Inflammatory macrophage (primary cell): ENCODE results near the gene CCN5.

ENCODE experiments used
- DNase-seq, 2 donors: peaks; one replicate each; pipeline ENCODE4 v3.0.0-alpha.2; 2020 to 2022

The CCN5 gene

DNA sequence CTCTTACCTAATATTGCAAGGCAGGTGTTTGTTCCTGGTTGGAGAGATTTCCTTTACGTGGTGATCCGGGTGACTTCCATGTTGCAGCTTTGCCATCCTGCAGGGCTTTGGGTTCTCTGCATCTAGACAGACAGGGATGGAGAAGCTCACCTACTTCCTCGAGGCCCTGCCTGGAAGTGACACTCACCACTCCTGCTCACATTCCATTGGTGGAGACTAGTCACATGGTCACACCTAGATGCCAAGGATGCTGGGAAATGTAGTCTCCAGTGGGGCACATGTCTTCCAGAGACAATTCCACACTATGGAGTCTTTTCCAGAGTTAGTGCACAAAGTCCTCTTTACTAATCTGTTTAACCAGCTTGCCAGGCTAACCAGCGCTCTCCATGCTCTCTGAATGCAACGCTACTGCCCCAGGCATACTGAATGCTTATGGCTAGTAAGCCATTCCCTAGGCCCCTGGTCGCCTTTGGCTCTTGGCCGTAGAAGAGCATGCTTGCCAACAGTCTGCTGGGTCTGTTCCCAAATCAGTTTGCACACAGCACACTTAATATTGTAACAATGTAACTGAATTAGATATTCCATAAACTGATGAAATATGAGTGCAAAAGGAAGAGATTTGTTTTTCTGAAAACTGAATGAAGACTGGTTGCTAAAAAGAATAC lies 23.8 kb downstream of the CCN5 start:
- DNase-seq: peak; percentile 52

DNA sequence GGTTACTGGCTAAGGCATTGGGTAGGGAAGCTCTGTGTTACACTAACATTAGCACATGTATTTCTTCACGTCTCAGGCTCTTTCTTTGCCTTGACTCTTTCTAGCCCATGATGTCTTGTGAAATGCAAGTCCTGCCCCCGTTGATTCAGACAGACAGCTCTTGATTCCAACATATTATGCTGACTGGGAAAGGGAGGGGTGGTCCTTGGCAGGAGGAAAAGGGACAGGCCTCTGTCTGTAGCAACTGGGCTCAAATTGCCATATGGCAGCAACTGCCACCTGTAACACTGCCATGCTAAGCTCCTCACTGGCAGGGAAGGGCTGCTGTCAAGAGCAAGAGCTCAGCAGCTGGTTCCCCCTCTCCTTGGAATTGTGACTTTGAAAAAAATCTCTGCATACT lies 24.8 kb downstream of the CCN5 start:
- no peak for DNase-seq

DNA sequence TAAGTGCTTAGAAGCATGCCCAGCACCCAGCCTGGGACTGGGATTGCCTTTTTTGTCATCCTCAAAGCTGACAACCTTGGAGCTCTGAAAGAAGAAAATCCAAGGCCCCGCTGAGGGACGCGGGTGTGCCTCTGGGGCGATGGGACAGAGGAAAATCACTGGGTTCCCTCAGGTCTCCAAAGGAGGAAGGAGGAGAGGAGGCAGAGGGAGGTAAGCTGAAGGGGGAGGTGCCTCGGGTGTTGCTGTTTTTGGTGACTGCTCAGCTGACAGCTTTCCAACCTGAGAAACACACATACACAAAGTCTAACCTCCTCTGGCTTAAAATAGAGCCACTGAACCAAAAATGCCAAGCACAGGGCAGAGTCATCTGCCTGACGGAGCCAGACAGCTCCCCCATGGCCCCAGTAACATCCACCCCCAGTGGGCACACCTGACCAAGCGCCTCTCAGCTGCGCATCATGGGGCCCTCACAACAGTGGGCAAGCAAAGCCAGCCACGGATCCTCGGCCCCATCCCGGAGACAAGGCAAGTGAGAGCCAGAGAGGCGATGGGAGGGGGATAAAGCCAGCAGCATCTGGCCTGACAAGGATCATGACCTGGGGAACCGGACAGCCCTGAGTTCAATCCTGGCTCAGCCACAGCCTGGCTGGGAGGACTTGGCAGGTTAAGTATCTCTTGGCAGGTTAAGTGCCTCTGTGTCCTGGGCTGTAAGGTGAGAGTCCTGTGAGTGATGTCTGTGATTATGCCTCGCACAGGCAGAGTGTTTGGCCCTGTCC lies 27.3 kb downstream of the CCN5 start:
- no peak for DNase-seq

DNA sequence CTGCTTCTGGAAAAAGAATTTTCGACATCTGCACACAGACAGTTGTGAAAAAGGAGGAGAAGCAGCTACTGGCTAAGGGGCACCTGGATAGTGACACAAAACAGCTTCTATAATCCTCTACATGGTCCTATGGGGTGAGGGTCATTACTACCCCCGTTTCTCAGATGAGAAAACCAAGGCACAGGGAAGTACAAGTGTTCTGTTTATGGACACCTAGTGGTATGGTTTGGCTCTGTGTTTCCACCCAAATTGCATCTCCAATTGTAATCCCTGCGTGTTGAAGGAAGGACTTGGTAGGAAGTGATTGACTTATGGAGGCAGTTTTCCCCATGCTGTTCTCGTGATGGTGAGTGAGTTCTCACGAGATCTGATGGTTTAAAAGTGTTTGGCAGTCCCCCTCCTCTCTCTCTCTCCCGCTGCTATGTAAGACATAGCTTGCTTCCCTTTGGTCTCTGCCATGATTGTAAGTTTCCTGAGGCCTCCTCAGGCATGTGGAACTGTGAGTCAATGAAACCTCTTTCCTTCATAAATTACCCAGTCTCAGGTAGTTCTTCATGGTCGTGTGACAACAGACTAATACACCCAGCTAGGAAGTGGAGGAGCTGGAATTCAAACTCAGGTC lies 28.0 kb downstream of the CCN5 start:
- no peak for DNase-seq

DNA sequence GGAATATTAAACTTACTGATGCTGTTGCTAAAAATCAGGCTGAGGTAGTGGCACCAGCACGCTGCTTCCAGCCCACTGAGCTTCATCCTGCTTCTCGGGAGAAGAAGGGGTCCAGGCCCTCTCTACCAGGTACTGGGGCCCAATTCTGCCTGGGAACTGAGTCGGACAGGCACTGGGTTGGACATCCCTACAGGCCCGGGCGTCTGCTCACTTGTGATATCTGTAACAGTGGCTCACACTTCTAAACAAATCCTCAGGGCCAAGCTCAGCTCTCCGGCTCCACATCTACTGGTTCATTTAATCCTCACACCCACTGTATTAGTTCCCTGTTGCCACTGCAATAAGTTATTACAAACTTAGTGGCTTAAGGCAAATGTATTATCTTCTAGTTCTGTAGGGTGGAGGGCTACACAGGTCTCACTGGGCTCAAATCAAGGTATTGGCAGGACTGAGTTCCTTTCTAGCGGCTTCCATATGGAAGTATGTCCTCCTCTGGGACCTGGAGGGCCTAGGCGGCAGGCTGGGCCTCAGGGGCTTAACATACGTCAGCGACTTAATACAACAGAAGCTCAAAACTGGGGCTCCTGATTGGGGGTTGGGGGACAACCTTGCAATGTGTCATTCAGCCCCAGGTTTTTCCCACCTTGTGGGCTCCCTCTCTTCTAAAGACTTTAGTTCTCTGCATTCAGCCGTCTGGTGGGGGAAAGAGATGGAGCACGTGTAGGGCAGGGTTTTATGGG lies 28.9 kb downstream of the CCN5 start:
- no peak for DNase-seq

DNA sequence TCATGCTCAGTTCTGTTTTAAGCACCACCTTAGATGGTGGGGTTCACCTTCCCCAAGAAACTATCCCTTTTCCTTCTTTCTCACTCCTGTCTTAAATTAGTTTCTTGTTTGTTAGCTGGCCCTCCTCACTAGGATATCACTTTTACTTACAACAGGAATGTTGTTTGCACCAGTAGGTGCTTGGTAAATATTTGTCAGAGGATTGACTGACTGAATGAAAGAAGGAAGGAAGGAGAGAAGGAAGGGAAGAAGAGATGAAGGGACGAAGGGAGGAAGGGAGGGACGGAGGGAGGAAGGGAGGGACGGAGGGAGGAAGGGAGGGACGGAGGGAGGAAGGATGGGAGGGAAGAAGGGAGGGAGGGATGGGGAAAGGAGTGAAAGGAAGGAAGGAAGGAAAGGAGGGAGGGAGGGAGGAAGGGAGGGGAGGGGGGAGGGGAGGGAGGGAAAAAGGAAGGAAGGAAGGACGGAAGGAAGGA lies 30.0 kb downstream of the CCN5 start:
- DNase-seq: no peak

DNA sequence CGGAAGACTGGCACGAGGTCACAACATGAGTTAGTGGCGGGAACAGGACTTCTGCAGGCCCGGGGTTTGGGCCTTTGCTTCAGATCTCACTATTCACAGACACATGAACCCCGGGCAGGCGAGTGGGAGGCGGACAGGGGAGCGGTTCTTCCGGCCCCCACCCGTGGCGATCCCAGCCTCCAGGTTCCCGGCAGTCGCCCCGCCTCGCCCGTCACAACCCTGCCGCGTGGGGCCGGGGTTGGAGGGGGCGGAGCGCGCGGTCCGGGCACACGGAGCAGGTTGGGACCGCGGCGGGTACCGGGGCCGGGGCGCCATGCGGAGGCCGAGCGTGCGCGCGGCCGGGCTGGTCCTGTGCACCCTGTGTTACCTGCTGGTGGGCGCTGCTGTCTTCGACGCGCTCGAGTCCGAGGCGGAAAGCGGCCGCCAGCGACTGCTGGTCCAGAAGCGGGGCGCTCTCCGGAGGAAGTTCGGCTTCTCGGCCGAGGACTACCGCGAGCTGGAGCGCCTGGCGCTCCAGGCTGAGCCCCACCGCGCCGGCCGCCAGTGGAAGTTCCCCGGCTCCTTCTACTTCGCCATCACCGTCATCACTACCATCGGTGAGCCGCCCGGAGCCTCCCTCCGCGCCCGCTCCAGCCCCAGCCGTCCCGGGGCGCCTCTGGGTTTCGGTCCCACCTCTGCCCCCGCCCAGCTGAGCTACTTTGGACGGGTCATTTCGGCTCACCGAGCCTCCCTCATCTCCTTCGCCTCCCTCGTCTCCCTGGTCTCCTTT lies 30.6 kb downstream of the CCN5 start, which contains the start of gene KCNK15:
KCNK15 (plus strand) TSS at position 268 of the 769 bp plus-strand sequence; CDS start at position 314, 46 bp downstream.
- peak; percentile 12 to 39 for DNase-seq

DNA sequence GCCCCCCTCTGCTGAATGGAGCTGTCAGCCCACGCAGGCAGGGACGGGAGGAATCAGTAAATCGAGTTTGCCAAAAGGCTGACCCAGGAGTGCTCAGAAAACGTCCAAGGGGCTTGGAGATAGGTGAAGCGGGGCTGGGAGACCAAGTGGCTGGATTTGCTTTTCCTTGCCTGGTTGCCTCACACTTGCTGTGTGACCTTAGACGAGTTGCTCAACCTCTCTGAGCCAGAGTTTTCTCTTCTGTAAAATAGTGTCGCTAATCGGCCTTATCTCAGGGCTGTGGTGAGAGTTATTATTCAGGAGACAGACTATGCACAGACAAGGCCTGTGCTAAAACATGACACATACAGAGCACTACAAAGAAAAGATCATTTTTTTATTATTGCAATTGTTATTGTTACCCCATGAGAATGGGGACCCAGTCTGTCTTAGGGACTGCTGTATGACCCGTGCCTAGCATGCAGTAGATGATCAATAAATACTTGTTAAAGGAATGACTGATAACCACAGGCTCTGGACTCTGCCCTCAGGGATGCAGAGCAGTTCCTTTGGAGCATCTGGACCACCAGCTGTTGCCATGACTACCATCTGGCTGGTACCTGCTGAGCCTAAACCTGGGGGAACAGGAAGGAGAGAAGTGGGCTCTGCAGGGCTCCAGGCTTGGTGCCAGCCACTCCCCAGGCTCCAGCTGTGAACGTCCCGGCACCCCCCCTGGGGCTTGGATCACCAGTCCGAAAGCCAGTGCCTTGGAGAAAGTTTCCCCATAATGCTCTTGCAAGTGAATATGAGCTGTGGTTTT lies 31.4 kb downstream of the CCN5 start:
- DNase-seq: no peak

DNA sequence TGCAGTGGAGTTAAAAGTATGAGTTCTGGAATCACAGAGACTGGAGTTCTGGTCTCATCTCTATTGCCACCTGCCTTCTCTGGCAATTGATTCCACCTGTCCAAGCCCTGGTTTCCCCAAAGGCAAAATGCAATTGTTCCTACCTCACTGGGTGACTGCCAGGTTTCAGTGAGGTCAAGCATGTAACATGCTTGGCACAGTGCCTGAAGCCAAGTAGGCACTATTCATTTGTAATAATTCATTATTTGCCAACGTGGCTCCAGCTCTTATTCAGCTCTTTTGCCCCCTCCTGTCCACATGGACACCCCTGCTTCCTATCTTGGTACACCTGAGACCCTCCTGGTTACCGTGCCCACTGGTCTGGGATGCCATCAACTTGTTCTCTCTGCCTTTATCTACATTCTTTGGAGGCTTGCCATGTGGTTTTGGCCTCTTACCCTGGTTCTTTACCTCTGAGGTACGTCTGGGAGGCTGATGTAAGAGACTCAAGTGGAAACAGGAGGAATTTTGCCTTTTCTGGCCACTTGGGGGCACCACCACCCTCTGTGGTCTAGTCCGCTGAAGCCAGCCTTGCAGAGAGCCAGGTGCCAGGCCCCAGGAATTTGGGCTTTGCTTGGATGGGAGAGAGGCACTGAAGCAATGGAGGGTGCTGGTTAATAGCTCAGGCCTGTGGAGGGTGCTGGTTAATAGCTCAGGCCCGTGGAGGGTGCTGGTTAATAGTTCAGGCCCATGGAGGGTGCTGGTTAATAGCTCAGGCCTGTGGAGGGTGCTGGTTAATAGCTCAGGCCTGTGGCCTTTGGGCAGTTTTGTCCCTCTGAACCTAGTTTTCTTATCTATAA lies 32.2 kb downstream of the CCN5 start:
- peak; percentile 57 to 73 for DNase-seq

DNA sequence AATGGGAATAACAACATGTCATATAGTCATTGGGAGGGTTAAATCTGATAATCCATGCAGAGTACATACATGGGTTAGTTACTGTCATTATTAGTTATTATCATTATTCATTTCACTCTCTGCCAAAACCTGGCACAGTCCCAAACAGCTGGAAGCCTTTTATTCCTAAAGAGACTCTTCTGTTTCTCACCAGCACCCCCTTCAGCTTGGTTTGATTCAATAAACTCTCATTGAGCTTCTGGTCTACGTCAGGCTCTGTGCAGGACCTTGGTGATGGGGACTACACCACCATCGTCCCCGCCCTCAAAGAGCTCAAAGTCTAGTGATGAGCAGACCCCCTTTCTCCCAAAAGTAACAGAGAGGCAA lies 32.8 kb downstream of the CCN5 start:
- DNase-seq: no peak

DNA sequence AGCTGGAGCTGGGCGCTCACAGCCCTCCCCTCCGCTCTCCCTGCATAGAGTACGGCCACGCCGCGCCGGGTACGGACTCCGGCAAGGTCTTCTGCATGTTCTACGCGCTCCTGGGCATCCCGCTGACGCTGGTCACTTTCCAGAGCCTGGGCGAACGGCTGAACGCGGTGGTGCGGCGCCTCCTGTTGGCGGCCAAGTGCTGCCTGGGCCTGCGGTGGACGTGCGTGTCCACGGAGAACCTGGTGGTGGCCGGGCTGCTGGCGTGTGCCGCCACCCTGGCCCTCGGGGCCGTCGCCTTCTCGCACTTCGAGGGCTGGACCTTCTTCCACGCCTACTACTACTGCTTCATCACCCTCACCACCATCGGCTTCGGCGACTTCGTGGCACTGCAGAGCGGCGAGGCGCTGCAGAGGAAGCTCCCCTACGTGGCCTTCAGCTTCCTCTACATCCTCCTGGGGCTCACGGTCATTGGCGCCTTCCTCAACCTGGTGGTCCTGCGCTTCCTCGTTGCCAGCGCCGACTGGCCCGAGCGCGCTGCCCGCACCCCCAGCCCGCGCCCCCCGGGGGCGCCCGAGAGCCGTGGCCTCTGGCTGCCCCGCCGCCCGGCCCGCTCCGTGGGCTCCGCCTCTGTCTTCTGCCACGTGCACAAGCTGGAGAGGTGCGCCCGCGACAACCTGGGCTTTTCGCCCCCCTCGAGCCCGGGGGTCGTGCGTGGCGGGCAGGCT lies 35.1 kb downstream of the CCN5 start:
- no peak for DNase-seq

DNA sequence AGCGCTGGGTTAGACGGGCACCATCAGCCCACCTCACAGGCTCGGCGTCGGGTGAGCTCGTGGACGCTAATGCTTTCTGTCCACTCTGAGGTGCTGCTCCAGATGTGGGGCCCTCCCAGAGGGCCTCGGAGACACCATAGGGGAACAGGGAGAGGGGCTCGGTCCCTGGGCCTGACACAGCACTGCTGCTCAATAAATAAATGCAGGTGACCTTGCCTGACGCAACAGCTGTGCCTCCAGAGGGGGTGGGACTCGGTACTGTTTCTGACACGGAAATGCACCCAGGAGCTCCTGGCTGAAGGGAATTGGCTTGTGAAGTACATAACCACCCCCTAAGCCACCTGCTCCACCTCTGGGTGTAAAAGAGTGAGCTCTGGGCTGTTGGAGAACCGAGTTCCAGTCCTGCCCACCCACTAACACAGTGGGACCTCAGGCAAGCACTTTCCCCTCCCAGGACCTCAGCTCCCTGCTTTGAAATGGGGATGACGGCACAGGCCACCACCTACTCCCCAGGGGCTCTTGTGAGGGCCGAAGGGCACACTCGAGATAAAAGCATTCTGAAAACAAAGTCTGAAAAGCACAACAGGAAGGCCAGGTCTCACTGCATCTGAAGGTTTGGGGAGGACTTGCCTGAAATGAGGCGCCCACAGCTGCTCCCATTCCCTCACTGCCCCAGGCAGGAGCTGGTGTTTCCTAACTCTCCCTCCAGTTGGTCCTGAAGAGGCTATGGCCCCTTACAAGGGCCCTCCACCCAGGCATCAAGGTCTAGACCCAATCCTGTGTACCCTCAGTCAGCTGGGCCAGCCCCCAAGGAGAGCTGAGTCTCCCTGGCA lies 37.1 kb downstream of the CCN5 start:
- no peak for DNase-seq

DNA sequence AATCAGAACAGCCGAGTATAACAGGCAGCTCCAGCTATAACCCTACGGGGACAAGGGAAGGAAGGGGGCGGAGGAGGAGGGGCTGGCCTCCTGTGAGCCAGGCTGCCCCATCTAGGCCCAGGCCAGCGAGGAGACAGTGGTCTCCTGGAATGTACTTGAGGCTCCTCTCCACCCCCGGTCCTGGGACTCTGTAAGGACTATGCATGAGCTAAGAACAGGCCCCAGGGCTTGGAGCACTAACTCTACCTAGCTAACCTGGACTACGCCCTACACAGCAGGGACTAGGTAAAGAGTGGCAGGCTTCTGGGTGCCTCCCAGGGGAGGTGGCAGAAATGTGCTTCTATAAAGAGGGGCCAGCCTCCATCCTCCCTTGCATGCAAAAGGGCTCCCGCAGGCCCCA lies 39.4 kb downstream of the CCN5 start:
- DNase-seq: no peak

DNA sequence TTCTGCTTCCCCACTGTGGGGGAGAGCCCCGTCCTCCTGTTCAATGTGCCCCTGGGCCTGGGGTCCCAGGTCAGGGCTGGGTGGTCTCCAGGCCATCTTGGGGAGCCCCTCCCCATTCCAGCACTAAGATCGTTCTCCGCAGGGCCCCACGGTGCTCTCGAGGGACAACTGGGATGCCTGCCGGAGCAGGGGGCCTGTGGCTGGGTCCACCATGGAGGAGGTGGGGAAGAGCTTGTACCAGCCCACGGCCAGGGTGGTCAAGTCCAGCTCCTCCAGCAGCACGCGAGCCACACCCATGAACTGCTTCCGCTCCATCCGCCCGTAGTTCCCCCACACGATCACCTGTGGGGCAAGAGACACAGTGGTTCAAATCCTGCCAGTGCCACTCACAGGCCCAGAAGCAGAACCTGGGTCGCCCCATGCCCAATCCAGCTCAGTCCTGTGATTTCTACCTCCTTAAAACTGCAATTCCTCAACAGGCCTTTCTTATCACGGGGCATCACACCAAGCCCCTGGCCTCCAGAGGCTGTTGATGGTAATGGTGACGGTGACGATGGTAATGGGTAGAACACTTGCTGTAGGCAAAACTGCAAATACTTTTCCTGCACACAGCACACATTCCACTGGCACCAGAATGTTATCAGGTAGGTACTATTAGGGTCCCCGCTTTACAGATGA lies 41.0 kb downstream of the CCN5 start:
- no peak for DNase-seq

DNA sequence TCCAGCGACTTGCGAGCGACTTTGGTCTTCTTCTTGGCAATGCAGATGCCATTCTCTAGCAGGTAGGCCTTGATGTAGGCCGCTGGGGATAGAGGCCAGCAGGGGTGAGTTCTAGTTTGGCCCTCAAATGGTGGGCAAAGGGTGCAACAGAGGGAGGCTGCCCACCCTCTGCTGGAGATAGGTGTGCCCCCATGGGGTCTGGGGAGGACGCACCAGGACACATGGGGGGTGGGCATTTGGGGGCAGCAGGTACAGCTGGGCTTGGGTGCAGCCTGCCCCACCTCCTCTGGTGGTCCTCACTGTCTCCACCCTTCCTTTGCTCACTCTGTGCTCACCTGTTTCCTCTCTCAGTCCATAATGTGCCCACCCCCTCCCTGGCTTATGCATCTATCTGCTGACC lies 41.8 kb downstream of the CCN5 start:
- DNase-seq: no peak

DNA sequence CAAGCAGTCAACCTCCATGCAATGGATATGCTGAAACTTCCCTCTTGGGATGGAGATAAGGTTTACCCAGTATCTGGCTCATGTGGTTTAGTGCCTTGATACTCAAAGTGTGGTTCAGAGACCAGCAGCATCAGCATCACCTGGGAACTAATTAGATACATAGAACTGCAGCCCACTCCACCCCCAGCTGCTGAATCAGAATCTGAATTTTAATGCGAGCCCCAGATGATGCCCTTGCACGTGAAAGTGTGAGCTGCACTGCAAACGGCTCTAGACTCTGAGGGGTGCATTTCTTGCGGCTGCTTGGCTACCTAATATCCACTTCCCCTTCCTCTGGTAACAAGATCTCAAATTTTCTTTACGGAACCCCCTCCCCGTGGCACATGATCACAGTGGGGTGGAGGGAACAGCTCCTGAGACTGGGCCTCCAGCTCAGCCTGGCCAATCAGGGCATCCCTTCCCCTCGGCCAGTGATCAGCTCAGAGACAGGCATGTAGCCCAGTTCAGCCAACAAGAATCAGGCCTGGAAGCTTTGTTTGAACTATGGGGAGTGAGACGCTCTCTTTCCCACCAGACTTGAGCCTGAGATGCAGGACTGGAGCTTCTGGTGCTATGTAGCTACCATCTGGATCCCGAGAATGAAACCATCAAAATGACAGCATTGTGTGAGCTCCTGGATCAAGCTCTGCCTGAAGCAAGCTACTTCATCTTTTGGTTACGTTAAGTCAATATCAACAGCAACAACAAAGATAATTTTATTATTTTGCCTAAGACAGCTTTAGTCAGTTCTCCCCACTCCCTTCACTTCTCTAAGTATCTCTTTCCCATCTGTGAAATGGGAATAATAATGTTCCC lies 43.3 kb downstream of the CCN5 start:
- no peak for DNase-seq

DNA sequence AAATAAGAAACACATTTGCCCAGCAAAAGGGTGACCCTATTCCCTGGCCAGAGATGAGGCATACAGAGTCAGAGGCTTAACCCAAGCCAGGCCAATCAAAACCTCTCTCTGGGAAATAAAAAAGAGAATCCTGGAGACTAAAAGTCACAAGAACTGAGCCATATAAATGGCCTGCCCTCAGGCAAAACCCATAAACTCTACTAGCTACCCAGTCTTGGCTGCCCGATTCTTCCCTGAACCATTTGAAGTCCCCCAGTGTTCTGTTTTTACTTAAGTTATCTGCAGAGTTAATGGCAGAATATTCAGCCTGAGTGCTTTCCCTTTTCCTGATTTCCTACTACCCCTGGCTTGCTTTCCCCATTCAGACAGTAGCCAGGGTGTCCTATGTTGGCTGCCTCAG lies 44.4 kb downstream of the CCN5 start:
- DNase-seq: no peak
